GM20000 (cell line): ENCODE measurements around the gene RBM44.

Source experiments
- DNase-seq: peaks from one replicate; pipeline ENCODE4 v3.0.0; 2012; ENCODE audit warnings: low spot score
- TF ChIP-seq, protein P1 (sequence below): IDR thresholded peaks from 2 replicates; pipeline ENCODE4 v1.5.1; 2012; ENCODE audit warnings: mild to moderate bottlenecking, control low read depth; ENCODE audit errors: extremely low read depth, missing control alignments

Gene RBM44

GRCh38 chr2:237878321-237879057 lies 79.9 kb downstream of the RBM44 start:
- DNase-seq, result no peak
- TF ChIP-seq, protein P1, sequence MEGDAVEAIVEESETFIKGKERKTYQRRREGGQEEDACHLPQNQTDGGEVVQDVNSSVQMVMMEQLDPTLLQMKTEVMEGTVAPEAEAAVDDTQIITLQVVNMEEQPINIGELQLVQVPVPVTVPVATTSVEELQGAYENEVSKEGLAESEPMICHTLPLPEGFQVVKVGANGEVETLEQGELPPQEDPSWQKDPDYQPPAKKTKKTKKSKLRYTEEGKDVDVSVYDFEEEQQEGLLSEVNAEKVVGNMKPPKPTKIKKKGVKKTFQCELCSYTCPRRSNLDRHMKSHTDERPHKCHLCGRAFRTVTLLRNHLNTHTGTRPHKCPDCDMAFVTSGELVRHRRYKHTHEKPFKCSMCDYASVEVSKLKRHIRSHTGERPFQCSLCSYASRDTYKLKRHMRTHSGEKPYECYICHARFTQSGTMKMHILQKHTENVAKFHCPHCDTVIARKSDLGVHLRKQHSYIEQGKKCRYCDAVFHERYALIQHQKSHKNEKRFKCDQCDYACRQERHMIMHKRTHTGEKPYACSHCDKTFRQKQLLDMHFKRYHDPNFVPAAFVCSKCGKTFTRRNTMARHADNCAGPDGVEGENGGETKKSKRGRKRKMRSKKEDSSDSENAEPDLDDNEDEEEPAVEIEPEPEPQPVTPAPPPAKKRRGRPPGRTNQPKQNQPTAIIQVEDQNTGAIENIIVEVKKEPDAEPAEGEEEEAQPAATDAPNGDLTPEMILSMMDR, result no peak

GRCh38 chr2:237879058-237879430 lies 80.5 kb downstream of the RBM44 start:
- TF ChIP-seq, protein P1, result no peak
- DNase-seq, result no peak

GRCh38 chr2:237879991-237880560 lies 81.5 kb downstream of the RBM44 start:
- TF ChIP-seq, protein P1, result no peak

DNA sequence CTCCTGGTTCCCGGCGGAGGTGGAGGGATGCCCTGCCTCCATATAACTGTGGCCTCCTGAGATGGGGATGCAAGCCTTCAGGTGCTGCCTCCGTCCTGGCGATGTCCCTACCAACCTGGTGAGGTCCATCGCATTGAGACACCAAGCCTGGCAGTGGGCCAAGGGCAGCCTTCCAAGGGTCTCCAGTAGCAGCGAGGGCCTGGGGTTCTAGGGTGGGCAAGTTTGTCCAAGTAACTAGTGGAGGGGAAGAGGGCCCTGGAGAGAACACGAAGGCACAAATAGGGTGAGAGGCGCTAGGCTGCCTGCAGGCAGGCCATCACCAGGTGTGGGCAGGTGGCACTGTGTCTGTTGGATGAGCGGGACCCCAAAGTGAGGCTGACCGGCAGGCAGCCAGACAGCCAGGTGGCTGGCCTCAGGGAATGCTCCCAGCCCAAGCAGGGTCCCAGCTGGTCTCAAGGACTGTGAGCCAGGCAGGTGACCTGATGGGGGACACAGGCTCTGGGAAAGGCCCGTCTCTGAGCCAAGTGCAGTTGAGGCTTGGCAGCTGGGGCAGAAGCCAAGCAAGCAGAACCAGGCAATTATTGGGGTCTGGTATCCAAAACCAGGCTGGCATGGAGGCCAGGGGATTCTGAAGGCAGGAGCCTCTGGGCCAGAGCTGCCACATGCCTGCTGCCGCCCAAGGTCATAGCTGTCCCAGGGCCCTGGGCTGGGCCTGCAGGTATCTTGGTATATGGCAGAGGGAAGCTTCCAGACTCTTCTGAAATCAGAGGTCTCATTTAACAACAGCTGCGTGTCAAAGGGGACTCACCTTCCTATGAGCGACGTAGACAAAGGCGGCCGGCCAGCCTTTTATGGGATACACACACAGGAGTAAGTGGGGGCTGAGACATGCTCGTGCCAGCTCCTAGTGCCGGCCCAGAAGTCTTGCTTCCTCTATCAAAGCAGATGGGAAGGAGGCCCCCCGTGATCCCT lies 84.2 kb downstream of the RBM44 start:
- TF ChIP-seq, protein P1, result no peak
- no peak for DNase-seq

More at GRCh38 chr2:237879991-237880560, 81.5 kb downstream of the RBM44 start:
- no peak for DNase-seq

GRCh38 chr2:237883951-237884446 lies 85.4 kb downstream of the RBM44 start:
- DNase-seq, result no peak
- TF ChIP-seq, protein P1, result no peak

DNA sequence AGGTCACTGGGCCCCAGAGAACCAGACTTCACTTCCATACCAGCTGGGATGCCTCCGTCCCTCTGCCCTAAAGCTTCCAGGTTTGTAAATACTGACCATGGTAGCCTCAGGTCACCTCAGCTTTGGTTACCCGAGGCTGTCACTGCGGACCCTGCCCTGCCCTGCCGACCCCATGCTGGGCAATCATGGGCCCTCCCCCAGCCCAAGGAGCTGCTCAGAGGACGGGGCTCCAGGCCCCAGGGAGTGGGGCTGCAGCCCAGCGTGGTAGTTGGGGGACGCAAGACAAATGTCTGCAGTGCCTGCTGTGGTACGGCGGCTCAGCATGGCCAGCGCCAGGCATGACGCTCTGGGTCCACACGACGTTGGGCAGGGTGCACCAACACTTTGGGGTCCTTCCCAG lies 86.1 kb downstream of the RBM44 start:
- TF ChIP-seq, protein P1, result no peak

More for the DNA sequence above, 86.1 kb downstream of the RBM44 start:
- no peak for DNase-seq
